ENCODE measurements around the gene TBC1D10B. TPM values are rescaled to one million over a fixed set of nuclear protein-coding genes. Genes with fewer than 3 reads are reported as not detected.
"Not testable (repeated sequence)": the region's sequence is repeated elsewhere in the genome, so short reads cannot be mapped to it uniquely, and the experiment has no call there.

TBC1D10B gene
- polyA plus RNA-seq, 3 donors: 12.2 to 36.0 (median 13.8) TPM

DNA sequence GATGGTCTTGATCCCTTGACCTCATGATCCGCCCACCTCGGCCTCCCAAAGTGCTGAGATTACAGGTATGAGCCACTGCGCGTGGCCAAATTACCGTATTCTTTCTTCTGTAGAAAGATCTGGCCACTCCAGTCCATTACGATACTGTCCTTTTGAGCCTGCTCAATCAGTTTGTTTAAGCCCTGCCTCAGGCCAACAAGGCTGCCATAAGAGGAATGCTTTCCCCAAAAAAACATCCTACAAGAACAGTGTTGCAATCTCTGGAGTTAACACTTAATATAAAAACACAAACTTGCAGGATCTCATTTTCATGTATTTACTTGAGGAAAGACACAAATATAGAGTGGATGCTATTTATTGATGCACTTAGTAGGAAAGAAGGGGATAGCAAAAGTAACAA is 46.1 kb downstream of the TBC1D10B start:
- H3K27ac Mint-ChIP-seq; H3K4me3 Mint-ChIP-seq; DNase-seq; H3K4me2 ChIP-seq (replicated peaks; ENCODE audit: extremely low read depth, low read length, poor library complexity, severe bottlenecking); H3K4me1 ChIP-seq (ENCODE audit: control insufficient read depth in 1 of 2, insufficient read depth in 2 of 2, low read length in 2 of 2); H3K4me1 Mint-ChIP-seq; H3K9me3 Mint-ChIP-seq; H3K4me3 ChIP-seq (replicated peaks in 1 of 3; ENCODE audit: low read depth in 2 of 3, low read length in 3 of 3); H3K27me3 Mint-ChIP-seq (ENCODE audit: low read depth in 3 of 3); H2AFZ ChIP-seq (ENCODE audit: insufficient read depth, low read depth, low read length, poor library complexity, severe bottlenecking); H3K27me3 ChIP-seq (ENCODE audit: control insufficient read depth in 2 of 2, insufficient read depth in 2 of 2, low read length in 2 of 2); intact Hi-C loops (cut with micrococcal nuclease); H3K9ac ChIP-seq (ENCODE audit: insufficient read depth, low read length, poor library complexity, severe bottlenecking); H3K36me3 Mint-ChIP-seq; H3K27ac ChIP-seq (ENCODE audit: low read depth in 1 of 2, low read length in 2 of 2); H3K36me3 ChIP-seq (replicated peaks in 1 of 2; ENCODE audit: control insufficient read depth in 1 of 2, insufficient read depth in 2 of 2, low read length in 2 of 2); H3K9me3 ChIP-seq (replicated peaks in 1 of 2; ENCODE audit: control insufficient read depth in 1 of 2, insufficient read depth in 1 of 2, low read length in 2 of 2): not testable (repeated sequence)
- Histone ChIP-seq H4K20me1 (ENCODE audit: insufficient read depth, low read length) (peaks cover 68% of the 10 kb centered on the region), H3K79me2 (ENCODE audit: insufficient read depth, low read length) (peaks cover 82% of the 10 kb centered on the region)
- WGBS (ENCODE audit: insufficient coverage): 97% methylated on average over 5 of the region's 6 CpGs

- H3K4me3 Mint-ChIP-seq; H3K27ac Mint-ChIP-seq; H3K9ac ChIP-seq (ENCODE audit: insufficient read depth, low read length, poor library complexity, severe bottlenecking); H3K27ac ChIP-seq (ENCODE audit: low read depth in 1 of 2, low read length in 2 of 2); H3K27me3 ChIP-seq (ENCODE audit: control insufficient read depth in 2 of 2, insufficient read depth in 2 of 2, low read length in 2 of 2); H3K9me3 ChIP-seq (replicated peaks in 1 of 2; ENCODE audit: control insufficient read depth in 1 of 2, insufficient read depth in 1 of 2, low read length in 2 of 2); H3K36me3 ChIP-seq (replicated peaks in 1 of 2; ENCODE audit: control insufficient read depth in 1 of 2, insufficient read depth in 2 of 2, low read length in 2 of 2); H3K9me3 Mint-ChIP-seq; DNase-seq; H3K4me1 ChIP-seq (ENCODE audit: control insufficient read depth in 1 of 2, insufficient read depth in 2 of 2, low read length in 2 of 2); H2AFZ ChIP-seq (ENCODE audit: insufficient read depth, low read depth, low read length, poor library complexity, severe bottlenecking); H3K4me1 Mint-ChIP-seq; intact Hi-C loops (cut with micrococcal nuclease); H3K27me3 Mint-ChIP-seq (ENCODE audit: low read depth in 3 of 3); H3K4me3 ChIP-seq (replicated peaks in 1 of 3; ENCODE audit: low read depth in 2 of 3, low read length in 3 of 3); H3K4me2 ChIP-seq (replicated peaks; ENCODE audit: extremely low read depth, low read length, poor library complexity, severe bottlenecking): not testable (repeated sequence)
- H3K36me3 Mint-ChIP-seq: peaks cover 6 to 24% of the 10 kb centered on the region in 2 donors
- Histone ChIP-seq H3K79me2 (ENCODE audit: insufficient read depth, low read length) (peaks cover 80% of the 10 kb centered on the region), H4K20me1 (ENCODE audit: insufficient read depth, low read length) (peaks cover 68% of the 10 kb centered on the region)
- no CpG with 5 or more reads among the region's 2 CpGs for WGBS (ENCODE audit: insufficient coverage)
These were observed 51.6 kb downstream of the TBC1D10B start for GRCh38 chr16:30318647-30319046.

- H3K79me2 ChIP-seq (ENCODE audit: insufficient read depth, low read length): peaks cover 56% of the 10 kb centered on the region
- H2AFZ ChIP-seq (ENCODE audit: insufficient read depth, low read depth, low read length, poor library complexity, severe bottlenecking); H3K27me3 ChIP-seq (ENCODE audit: control insufficient read depth in 2 of 2, insufficient read depth in 2 of 2, low read length in 2 of 2); H3K4me3 Mint-ChIP-seq; H3K9ac ChIP-seq (ENCODE audit: insufficient read depth, low read length, poor library complexity, severe bottlenecking); DNase-seq; intact Hi-C loops (cut with micrococcal nuclease); H3K4me2 ChIP-seq (replicated peaks; ENCODE audit: extremely low read depth, low read length, poor library complexity, severe bottlenecking); H3K36me3 ChIP-seq (replicated peaks in 1 of 2; ENCODE audit: control insufficient read depth in 1 of 2, insufficient read depth in 2 of 2, low read length in 2 of 2); H3K27me3 Mint-ChIP-seq (ENCODE audit: low read depth in 3 of 3); H3K27ac ChIP-seq (ENCODE audit: low read depth in 1 of 2, low read length in 2 of 2); H3K9me3 Mint-ChIP-seq; H3K9me3 ChIP-seq (replicated peaks in 1 of 2; ENCODE audit: control insufficient read depth in 1 of 2, insufficient read depth in 1 of 2, low read length in 2 of 2); H3K4me3 ChIP-seq (replicated peaks in 1 of 3; ENCODE audit: low read depth in 2 of 3, low read length in 3 of 3); H3K36me3 Mint-ChIP-seq; H3K27ac Mint-ChIP-seq: not testable (repeated sequence)
- peaks cover 59% of the 10 kb centered on the region for H4K20me1 ChIP-seq (ENCODE audit: insufficient read depth, low read length)
- no CpG with 5 or more reads among the region's 4 CpGs for WGBS (ENCODE audit: insufficient coverage)
- H3K4me1 ChIP-seq (ENCODE audit: control insufficient read depth in 1 of 2, insufficient read depth in 2 of 2, low read length in 2 of 2): peaks cover 4 to 12% of the 10 kb centered on the region in 2 donors
- H3K4me1 Mint-ChIP-seq: peaks cover 21% of the 10 kb centered on the region
These were observed 59.4 kb downstream of the TBC1D10B start for GRCh38 chr16:30310937-30311336.

GRCh38 chr16:30309255-30309654 is 61.0 kb downstream of the TBC1D10B start:
- Histone ChIP-seq H4K20me1 (ENCODE audit: insufficient read depth, low read length) (peaks cover 43% of the 10 kb centered on the region), H3K4me1 (ENCODE audit: control insufficient read depth in 1 of 2, insufficient read depth in 2 of 2, low read length in 2 of 2) (peaks cover 4 to 12% of the 10 kb centered on the region in 2 donors), H3K79me2 (ENCODE audit: insufficient read depth, low read length) (peaks cover 40% of the 10 kb centered on the region)
- H3K27me3 Mint-ChIP-seq (ENCODE audit: low read depth in 3 of 3); H3K36me3 Mint-ChIP-seq; H3K4me3 Mint-ChIP-seq; H3K4me2 ChIP-seq (replicated peaks; ENCODE audit: extremely low read depth, low read length, poor library complexity, severe bottlenecking); H3K27me3 ChIP-seq (ENCODE audit: control insufficient read depth in 2 of 2, insufficient read depth in 2 of 2, low read length in 2 of 2); intact Hi-C loops (cut with micrococcal nuclease); DNase-seq; H3K36me3 ChIP-seq (replicated peaks in 1 of 2; ENCODE audit: control insufficient read depth in 1 of 2, insufficient read depth in 2 of 2, low read length in 2 of 2); H2AFZ ChIP-seq (ENCODE audit: insufficient read depth, low read depth, low read length, poor library complexity, severe bottlenecking); H3K9me3 ChIP-seq (replicated peaks in 1 of 2; ENCODE audit: control insufficient read depth in 1 of 2, insufficient read depth in 1 of 2, low read length in 2 of 2); H3K4me3 ChIP-seq (replicated peaks in 1 of 3; ENCODE audit: low read depth in 2 of 3, low read length in 3 of 3); H3K9me3 Mint-ChIP-seq; H3K9ac ChIP-seq (ENCODE audit: insufficient read depth, low read length, poor library complexity, severe bottlenecking); H3K27ac ChIP-seq (ENCODE audit: low read depth in 1 of 2, low read length in 2 of 2): not testable (repeated sequence)
- no CpG with 5 or more reads among the region's 5 CpGs for WGBS (ENCODE audit: insufficient coverage)
- Mint-ChIP-seq H3K27ac (peak overlapping the region in 1 of 7 donors; percentile 50), H3K4me1 (peaks cover 20% of the 10 kb centered on the region)
